NCI-H1694 (cell line): ENCODE data around the gene BTBD8.

Experiments used
- DNase-seq: peaks from one replicate; lab custom pipeline; 2025; lab: John Stamatoyannopoulos, UW

The BTBD8 gene

DNA sequence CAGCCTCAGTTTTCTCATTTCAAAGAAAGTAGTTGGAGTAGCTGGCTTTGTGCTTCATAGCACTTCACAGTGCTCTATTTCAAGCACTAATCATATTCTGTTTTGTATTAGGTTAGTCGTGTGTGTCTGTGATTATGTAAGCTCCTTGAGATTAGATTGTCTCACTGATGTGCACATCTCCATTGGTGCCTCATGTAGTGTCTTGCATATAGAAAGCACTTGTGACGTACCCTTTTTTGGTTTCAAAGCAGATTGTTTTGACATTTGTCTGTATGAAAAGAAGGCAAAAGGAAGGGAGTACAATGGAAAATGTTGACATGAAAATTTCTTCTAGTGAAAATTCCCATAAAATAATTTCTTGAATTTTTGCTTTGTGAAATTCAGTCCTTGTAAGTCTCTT lies 13.9 kb downstream of the BTBD8 start:
- DNase-seq, result no peak

GRCh38 chr1:92094595-92094994 lies 14.4 kb downstream of the BTBD8 start:
- no peak for DNase-seq

- DNase-seq, result no peak
Observed at GRCh38 chr1:92095874-92096273, 15.7 kb downstream of the BTBD8 start.

DNA sequence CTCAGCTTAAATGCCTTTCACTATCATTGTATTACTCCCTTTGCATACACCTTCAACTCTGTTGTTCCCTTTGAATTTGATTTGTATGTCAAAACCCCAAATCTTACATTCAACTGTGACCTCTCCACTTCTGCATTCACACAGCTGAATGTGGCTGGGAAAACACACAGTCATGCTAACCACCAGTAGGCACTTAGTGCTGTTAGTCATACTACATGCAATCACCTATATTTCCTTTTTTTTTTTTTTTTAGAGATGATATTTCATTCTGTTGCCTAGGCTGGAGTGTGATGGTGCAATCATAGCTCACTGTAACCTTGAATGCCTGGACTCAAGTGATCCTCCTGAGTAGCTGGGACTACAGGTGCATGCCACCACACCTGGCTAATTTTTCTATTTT lies 16.2 kb downstream of the BTBD8 start:
- no peak for DNase-seq

DNA sequence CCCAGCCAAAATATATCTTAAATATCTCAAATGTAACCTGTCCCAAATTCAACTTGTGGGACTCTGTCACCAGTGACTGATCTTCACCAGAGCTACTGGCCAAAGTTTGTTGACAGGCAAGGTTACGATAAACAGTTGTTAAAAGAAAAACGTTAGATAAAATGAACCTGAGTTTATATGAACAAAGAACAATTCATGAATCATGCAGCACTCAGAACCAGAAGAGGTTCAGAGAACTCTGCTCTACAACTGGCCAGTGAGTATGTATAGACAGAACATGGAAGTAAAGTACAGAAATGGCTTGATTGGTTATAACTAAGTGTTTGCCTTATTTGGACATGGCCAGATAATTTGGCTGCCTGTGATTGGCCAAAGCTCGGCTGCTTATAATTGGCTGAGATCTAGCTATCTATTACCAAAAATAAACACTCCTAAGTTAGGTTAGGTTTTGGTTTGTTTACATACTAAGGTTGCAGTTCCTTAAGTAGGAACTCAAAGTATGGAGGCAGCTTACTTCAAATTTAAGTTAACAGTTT lies 25.5 kb downstream of the BTBD8 start:
- DNase-seq, result no peak

DNA sequence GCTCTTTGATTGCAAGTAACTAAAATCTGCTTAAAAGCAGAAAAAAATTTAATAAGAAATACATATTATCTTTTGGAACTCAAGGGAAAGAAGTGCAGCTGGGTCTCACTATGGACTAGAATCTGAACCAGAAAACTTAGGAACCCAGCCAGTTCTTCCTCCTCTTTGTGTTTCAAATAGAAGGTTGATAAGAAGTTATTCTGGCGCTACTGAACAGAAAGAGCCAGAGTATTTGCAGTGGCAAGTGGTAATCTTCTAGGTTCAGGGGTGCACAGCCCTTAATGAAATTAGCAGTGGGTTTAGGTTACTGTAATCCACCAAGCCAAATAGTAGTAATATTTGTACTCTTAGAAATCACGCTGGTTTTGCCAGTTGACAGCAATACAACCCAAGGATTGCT lies 28.5 kb downstream of the BTBD8 start:
- no peak for DNase-seq

DNA sequence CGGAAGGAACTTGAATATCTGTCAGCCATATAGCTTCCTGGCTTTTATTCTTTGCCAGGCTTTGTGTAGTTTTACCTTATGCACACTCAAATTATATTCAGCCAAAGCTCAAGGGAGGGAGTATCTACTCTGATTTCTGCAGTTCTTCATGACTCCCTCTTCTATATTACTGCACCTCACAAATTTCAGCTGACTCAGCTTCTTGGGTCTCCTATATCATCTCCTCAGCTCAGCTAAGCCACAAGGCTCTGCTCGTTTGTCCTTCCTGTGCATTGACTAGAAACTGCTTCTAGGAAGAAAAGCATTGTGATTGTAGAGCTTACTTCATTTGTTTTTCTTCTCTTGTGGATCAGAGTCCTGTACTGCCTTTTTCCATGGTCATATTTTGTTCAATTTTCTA lies 37.4 kb downstream of the BTBD8 start:
- no peak for DNase-seq

- DNase-seq, result no peak
Observed at GRCh38 chr1:92118826-92119225, 38.7 kb downstream of the BTBD8 start.

GRCh38 chr1:92123868-92124267 lies 43.7 kb downstream of the BTBD8 start:
- DNase-seq, result no peak

DNA sequence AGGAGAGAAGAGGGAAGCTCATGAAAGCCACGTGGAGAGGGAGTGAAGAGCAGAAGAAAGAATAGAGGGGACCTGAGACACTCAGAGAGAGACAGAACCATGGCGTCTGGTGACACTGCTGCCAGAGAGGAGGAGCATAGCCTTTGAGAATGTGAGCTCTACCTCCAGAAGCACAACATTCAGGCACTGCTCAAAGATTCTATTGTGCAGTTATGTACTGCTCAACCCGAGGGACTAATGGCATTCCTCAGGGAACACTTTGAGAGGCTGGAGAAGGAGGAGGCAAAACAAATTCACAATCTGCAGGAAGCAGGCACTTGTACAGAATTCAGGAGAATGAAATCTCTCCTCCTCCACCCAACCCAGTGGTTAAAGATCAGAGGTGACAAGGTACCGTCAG lies 45.1 kb downstream of the BTBD8 start:
- no peak for DNase-seq

GRCh38 chr1:92126088-92126487 lies 45.9 kb downstream of the BTBD8 start:
- no peak for DNase-seq

DNA sequence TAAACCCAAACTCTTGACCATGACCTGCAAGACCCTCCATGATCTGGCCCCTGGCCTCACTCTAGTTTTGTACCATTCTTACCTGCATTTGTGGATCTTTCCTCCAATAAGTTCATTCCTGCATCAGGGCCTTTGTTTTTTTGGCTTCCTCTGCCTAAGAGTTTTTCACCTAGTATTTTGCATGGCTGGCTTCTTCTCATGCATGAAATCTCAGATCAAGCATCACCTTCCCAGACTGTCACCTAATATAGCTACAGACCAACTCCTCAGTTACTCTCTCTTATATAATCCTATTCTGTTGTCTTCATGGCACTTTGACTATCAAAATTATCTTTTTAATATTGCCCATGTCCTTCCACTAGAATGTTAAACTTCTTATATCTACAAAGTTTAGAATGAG lies 54.2 kb downstream of the BTBD8 start:
- DNase-seq, result no peak

DNA sequence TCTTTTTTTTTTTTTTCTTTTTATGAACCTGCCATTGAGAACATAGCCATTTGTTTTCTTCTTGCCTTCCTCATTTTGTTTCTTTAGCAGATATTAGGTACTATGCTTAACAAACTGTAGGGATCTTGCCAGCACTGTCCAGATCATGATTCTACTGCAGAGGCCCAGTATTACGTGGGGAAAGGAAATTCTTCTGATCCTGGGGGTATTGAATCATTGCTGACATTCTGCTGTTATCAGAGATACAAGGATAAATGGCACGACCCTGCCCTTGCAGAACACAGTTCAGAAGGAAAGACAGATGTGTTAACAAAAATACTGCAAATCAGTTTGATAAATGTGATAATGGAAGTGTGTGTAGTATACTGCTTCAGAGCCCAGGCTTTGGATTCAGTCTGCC lies 56.2 kb downstream of the BTBD8 start:
- no peak for DNase-seq

DNA sequence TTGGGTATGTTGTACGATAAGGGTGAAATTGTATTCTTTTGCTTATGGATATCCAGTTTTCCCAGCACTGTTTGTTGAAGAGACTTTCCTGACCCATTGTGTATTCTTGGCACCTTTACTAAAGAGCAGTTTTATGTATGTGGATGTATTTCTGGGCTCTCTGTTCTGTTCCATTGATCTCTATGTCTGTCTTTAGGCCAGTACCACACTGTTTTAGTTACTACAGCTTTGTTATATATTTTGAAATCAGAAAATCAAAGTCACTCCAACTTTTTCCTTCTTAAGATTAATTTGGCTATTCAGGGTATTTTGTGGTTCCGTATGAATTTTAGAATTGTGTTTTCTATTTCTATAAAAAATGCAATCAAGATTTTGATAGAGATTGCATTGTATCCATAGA lies 74.8 kb downstream of the BTBD8 start:
- no peak for DNase-seq

DNA sequence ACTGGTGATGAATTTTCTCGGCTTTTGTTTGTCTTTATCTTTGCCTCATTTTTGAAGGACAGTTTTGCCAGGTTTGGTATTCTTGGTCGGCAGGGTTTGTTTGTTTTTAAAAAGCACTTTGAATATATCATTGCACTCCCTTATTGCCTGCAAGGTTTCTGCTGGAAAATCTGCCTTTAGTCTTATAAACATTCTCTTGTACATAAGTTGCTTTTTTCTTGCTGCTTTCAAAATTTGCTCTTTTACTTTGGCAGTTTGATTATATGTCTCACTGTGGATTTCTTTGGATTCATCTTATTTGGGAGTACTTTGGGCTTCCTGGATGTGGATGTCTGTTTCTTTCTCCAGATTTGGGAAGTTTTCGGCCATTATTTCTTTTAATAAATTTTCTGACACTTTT lies 79.4 kb downstream of the BTBD8 start:
- DNase-seq, result no peak

GRCh38 chr1:92165389-92165788 lies 85.2 kb downstream of the BTBD8 start:
- DNase-seq, result no peak

GRCh38 chr1:92167151-92167550 lies 87.0 kb downstream of the BTBD8 start:
- no peak for DNase-seq

DNA sequence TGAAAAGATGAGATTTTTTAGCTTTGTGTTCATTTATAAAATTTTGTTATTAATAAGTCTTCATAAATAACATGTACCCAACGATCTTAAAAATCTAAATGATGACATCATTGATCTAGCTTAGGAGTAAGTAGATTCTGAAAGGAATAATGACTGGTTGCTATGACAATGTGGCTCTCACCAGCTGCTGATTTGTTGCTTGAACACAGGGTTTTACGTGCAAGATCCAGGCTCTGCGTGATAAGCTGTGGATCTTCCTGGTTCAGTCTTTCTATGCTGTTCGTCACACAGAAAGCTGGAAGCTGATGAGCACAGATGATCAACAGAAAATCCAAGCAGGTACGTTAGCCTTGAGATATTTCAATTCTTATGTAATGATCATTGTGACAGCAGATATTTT lies 88.5 kb downstream of the BTBD8 start:
- peak; percentile 74 for DNase-seq

DNA sequence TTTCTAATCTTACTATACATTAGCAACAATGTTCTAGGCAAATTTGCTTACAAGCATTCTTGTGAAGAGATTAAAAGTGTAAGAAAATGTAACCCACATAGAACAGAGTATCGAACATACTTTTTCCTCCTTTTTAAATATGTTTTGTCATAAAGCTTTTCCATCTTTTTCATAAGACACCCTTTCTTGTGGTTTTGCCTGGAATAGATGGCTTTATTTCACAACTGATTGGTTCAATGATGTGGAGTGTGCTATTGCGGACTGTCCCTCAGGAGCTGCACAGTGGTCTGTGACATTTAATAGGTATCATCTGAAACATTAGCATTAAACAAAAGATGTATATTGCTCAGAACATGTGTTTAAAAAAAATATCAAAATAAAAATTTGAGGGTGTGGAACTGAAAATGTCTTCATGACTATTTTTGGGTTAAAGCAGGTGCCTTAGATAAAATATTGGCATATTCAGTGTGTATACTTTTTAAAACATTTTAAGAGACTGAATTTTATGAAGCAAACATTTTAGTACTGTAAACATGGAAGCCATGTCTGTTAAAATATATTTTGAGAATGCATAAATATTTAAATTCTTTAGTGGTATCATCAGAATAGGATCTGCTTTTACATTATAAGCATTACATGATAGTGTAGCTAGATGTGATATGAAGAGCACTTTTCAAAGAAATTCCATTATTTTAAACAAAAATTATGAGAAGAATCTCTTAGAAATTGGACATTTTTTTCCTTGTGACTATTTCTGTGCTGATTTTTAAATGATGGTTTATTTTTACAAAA lies 89.3 kb downstream of the BTBD8 start:
- DNase-seq, result no peak

- no peak for DNase-seq
Observed at GRCh38 chr1:92184632-92185031, 104.5 kb downstream of the BTBD8 start.

DNA sequence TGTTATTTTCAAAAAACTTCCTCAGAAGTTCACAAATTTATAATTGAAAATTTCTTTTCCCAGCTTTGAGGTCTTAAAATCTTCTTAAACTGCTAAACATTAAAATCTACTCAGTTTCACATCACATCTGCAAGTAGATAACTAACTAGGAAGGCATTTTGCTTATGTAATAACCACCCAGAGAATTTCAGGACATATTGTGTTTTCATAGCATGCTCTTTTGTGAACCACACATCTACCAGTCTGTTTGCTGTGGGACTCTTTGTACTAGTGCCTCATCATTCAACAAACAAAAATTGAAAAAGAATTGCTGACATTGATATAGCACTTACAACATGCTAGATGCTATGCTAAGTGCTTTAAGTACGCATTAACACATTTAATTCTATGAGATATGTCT lies 105.9 kb downstream of the BTBD8 start:
- no peak for DNase-seq

DNA sequence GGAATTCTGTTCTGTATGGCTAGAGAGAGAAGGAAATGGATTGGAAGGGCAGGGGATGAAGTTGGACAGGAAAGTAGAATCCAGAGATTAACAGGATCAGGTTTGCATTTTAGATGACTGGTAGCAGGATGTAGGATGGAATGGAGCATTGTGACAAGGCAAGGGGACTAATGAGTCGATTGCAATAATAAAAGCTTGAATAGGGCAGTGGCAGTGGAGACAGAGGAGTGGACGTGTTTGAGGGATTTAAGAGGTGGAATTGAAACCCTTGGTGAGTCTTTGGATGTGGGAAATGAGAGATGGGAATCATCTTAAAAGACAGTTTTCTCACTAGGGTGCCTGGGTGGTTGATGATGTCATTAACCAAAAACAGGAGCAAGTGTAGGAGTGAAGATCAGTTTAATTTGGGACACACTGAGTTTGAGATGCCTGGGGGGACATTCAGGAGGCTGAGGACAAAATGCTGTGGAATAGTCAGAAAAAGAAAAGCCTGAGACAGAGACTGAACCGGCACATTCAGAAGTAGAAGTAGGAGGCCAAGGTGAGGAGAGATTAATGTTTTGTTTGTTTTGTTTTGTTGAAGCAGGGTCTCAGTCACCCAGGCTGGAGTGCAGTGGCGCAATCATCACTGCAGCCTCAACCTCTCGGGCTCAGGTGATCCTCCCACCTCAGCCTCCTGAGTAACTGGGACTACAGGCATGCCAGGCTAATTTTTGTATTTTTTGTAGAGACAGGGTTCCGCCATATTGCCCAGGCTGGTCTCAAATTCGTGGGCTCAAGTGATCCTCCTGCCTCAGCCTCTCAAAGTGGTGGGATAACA lies 108.5 kb downstream of the BTBD8 start:
- no peak for DNase-seq

DNA sequence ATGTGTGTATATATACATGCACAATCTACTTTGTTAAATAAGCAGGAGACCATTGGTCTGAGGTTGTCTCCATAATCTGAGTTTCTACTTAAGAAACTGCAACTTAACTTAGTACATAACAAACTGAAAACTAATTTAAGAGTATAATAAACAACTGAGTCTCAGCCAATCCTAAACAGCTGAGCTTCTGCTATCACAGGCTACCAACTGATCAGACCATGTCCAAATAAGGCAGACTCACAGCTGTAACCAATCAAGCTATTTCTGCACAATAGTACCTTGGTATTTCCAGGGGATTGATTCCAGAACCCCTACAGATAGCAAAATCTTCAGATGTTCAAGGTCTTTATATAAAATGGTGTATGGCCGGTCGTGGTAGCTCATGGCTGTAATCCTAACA lies 111.6 kb downstream of the BTBD8 start:
- DNase-seq, result no peak
